WTC11 (cell line): Measurements from ENCODE around the gene ISG20.

Experiments used
- CREB1 ChIP-seq: sonication (generic); formaldehyde crosslinking; IDR thresholded peaks from 2 replicates; pipeline ENCODE4 v1.8.0; 2023; ENCODE audit warnings: mild to moderate bottlenecking, missing genetic modification reagents
- NR3C1 ChIP-seq: sonication (generic); formaldehyde crosslinking; conservative IDR thresholded peaks from 2 replicates; pipeline ENCODE4 v1.8.1; 2023; ENCODE audit warnings: low read depth, mild to moderate bottlenecking, missing genetic modification reagents
- TP53 ChIP-seq: sonication (generic); formaldehyde crosslinking; IDR thresholded peaks from 2 replicates; pipeline ENCODE4 v1.8.1; 2023; ENCODE audit warnings: mild to moderate bottlenecking, missing genetic modification reagents
- ZNF671 ChIP-seq: fragments of 250-450 bp; sonication (Bioruptor Pico); IDR thresholded peaks from 2 replicates; pipeline ENCODE4 v1.8.0; 2021; ENCODE audit warnings: mild to moderate bottlenecking
- TF ChIP-seq, protein P1 (sequence below): fragments of 200-600 bp; IDR thresholded peaks from 2 replicates; pipeline ENCODE4 v1.8.0; 2022; ENCODE audit warnings: antibody characterized with exemption

DNA sequence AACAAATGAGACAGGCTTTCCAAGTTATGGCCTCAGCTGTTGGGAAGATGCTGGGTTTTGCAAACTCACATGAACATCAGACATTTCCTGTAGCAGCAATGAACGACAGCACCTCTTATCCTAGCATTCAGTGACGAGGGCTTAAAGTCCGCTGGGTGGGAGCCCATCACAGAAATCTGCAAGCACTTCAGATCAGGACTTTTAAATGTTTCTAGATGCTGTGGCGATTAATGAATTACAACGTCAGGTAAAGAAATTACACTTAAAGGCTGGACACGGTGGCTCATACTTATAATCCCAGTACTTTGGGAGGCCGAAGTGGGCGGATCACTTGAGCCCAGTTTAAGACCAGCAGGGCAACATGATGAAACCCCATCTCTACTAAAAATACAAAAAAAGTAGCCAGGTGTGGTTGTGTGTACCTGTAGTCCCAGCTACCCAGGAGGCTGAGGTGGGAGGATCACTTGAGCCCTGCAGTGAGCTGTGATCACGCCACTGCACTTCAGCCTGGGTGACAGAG, 13.8 kb upstream of the ISG20 start:
- TF ChIP-seq NR3C1 (CRISPR knock-in tag) = no peak
- TF ChIP-seq TP53 = no peak
- no peak for TF ChIP-seq CREB1 (CRISPR knock-in tag)
- TF ChIP-seq ZNF671 (CRISPR knock-in tag) = no peak
- TF ChIP-seq, protein P1, sequence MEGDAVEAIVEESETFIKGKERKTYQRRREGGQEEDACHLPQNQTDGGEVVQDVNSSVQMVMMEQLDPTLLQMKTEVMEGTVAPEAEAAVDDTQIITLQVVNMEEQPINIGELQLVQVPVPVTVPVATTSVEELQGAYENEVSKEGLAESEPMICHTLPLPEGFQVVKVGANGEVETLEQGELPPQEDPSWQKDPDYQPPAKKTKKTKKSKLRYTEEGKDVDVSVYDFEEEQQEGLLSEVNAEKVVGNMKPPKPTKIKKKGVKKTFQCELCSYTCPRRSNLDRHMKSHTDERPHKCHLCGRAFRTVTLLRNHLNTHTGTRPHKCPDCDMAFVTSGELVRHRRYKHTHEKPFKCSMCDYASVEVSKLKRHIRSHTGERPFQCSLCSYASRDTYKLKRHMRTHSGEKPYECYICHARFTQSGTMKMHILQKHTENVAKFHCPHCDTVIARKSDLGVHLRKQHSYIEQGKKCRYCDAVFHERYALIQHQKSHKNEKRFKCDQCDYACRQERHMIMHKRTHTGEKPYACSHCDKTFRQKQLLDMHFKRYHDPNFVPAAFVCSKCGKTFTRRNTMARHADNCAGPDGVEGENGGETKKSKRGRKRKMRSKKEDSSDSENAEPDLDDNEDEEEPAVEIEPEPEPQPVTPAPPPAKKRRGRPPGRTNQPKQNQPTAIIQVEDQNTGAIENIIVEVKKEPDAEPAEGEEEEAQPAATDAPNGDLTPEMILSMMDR = no peak
